HuH-7.5 (cell line): ENCODE measurements around the gene SMIM41.

Experiments
- DNase-seq: peaks from one replicate; pipeline ENCODE4 v3.0.0; 2011; ENCODE audit warnings: low spot score

Gene SMIM41

DNA sequence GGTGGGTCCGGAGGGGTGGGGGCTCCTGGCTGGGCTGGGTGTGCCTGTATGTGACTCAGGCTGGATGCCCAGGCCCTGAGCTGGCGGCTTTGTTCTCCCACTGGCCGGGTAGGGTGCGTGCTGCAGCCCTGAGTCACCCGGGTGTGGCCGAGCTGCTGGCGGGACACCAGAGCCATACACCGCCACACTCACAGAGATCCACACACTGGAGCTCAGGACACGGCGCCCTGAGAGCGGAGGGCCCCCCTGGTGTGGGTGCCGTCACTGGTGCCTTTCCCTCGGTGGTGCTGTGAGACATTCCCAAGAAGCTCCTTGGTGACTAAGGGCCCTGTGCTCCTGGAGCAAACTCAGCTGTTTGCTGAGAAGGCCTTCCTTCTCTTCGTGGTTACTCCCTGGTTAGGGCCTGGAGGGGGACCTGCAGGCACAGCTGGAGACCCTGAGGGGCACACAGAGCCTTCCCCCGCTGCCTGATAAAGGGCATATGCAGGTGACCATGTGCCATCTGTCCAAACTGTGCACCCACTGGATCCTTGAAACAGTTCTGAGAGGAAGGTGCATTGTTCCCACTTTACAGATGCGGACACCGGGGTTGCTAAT, 68.0 kb downstream of the SMIM41 start:
- DNase-seq: peak; percentile 77

DNA sequence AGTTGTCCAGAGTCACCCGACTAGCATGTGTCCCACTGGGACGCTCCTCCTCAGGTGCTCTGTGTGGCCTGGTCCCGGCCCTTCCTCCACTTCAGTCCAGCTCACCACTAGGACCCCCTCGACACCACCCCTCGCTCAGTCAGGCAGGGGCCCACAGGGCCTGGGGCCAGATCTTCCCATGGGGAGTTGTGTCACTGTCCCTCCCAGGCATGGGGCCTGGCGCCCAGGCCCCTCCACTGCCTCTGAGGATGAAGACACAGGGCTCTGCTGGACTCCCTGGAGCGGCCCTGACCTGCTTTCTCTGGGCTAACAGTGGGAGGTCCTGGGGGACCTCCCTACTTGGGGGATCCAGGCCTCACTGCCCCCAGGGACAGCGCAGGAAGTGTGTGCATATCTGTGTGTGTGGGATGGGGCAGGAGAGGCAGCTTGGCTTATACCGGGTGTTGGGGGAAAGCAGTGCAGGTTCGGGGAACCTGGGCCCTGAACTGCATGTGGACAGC, 68.5 kb downstream of the SMIM41 start:
- DNase-seq: no peak

DNA sequence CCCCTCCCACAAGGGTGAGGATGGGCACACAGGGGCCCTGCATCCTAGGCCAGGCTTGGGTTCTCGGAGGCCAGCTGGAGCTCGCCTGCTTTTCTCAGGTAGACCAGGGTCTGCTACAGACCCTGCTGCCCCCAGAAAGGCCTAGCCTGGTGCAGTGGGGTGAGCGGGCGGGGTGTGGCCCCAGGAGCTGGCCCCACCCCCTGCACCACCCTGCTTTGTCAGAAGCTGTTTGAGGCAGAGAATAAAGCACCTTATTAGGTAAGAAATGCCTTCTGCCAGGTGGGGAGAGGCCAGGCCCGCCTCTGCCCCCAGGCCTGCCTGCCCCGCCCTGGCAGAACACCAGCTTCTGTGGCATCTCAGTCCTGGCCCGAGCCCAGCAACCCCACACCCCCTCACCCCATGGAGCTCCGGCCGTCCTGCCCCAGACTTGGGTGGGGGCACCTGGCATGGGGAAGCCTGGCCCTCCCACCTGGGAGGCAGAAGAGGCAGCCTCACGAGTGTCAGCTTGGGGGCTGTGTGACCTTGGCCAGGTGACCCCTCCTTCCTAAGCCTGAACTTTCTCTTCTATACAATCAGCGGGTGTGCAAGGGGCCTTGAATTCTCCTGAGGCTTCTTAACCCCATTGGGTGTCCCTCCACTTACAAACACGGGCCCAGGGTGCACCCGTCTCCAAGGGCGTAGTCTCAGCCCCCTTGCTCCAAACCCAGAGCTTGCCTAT, 69.1 kb downstream of the SMIM41 start:
- DNase-seq: no peak

DNA sequence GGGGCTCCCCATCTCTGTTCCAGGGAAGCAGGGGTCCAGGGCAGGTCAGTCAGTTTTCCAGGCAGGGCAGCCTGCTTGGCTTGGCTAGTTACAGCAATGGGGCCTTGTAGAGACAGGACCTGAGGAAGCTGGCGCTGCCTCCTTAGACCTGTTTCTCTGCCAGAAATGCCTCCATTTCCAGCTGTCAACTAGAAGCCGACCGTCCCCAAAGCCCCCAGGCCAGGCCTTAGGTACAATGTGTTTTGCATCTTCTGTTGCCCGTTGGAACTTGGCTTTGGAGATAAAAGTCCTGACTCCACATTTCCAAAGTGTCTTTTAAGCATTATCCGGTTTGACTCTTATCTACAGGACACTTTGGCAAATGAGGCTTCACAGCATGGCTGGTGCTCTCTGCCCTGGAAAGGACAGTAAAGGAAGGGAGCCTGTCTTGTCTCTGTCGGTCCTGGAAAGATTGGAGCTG, 69.7 kb downstream of the SMIM41 start:
- DNase-seq: no peak

DNA sequence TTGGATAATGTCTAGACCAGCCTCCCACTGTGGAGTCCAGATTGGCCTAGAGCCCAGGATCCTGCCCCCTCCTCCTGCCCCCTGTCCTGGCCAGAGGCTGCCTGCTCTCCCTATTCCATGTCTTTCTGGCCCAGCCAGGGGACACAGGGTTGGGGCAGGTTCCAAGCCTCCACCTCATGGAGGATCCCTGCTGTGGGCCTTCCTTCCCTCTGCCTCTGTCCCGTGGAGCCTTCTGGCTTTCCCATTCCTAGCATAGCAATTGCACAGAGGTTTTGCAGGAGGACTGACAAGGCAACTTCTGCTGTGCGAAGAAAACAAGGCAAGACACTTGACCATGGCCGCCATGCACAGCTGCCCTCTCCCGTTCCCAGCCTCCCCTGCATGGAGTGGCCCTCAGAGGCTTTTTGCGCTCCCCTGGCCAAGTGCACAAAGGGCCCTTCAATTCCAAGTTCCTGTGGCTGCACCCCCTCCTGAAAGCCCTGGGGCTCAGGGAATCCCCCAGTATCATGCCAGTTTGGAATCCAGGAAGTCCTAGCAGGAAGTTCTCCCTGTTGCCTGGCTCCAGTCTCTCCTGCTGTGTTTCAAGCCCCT, 70.2 kb downstream of the SMIM41 start:
- DNase-seq: no peak

DNA sequence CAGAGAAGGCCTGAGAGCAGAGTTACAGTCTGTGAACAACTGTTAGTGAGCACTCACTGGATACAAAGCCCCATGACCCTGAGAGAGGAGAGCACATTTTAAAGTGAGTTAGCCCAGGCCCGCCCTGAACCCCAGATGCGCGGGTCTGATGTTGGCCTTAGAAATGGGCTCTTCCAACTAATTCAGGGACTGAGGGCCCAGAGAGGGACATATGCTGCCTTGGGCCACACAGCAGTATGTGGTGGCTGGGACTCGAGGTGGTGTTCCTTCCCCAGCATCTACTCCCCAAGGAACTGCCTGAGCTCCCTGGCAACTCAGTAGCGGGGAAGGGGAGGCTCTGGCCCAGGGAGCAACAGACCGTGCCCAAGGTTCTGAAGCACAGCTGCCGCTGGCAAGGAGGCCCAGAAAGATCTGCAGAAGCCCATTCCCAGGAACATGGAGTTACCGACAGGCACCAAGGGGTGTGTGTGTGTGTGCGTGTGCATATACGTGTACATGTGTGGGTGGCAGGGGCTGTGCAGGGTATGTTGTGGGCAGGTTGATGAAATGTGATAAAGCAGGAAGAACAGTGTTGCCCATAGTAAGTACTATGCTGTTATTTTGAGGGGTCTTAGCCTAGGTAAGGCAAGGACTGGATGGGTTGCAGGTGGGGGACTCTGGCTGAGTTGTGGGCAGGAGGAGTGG, 71.8 kb downstream of the SMIM41 start:
- no peak for DNase-seq

DNA sequence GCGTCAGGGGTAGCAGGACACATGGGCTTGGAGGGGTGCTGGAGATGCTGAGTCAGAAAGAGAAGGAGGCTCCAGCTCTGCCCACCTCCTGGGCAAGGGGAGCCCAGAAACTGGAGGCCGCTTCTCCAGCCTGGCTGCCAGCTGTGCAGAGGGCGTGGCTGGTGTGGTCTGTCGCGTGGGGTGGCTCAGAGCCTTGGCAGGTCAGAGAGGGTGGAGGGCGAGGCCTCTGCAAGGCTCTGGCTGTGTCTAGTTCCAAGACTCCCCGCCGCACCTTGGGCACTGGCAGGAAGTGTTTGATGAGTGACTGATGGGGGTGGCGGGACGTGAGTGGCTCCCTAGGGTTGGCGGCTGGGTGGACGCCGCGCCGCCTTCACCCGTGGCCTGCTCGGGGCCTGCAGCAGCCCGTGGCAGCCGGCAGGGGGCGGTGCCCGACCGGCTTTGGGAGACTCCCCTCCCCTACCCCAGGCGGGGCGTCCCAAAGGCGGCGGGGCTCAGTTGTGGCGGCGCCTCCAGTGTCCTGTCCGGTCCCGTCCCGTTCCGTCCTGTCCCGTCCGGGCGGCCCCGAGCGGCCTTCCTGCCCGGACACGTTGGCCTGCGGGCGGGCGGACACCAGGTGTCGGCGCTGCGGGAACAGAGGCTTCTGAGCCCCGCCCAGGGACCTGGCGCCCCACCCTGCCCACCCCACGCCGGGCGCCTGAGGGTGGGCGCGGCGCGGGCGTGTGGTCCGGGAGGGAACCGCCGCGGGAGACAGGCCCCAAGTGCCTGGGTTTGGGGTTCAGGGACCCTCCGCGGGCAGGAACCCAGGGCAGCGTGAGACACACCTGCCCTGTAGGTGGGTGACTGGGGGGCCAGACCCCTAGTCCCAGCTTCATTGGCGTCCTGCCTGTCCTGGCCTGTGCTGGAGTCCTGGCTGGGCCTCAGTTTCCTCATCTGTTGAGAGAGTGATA, 72.6 kb downstream of the SMIM41 start:
- peak; percentile 90 for DNase-seq

DNA sequence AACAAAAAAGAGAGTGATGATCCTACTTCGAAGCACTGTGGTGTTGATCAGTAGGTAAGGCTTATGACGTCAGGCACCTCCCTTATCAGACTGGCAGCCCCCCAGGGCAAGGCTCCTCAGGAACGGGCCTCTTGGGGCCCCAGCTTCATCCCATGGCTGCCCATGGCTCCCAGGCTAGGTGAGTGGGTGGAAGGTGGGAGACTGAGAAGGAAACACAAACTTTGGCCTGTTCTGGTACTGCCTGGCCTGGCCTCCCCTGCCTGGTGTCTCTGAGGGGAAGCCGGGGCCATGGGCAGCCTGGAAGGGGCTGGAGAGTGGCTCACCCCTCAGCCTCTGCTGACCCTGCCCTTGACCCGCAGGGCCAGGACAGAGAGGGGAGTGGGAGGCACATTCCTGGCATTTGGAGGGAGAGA, 73.4 kb downstream of the SMIM41 start:
- no peak for DNase-seq

DNA sequence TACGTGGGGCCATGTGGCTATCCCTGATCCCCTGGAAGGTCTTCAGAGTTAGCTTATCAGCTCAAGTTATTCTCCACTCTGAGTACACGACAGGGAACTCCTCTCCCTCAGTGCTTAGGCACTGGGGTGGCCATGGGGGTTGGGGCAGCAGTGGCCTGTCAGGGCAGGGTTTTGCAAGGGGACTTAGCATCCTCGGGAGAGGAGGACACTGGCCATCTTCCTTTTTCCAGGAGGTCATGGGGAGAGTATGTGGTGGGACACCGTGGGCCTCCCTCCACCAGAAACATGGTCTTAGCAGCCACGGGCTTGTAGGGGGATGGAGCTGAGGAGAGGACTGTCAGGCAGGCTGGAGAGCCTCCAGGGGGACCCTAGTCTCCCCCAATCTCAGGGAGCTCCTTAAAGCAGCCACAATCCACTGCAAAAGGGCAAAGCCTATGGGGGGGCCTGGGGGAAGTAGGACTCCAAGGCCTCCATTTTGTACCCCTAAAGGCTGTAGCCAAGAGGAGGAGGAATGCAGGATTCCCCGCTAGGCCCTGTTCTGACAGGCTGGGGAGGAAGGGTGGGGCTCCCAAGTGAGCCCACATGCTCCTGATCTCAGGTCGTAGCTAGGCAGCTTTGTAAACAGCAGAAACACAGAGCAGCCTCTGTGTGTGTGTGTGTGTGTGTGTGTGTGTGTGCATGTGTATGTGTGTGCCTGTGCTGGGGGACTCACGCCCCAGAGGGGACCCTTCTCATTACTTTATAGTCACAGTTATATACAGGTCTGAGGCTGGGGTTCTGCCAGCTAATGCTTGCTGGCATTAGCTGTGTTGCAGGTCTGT, 75.8 kb downstream of the SMIM41 start:
- no peak for DNase-seq

DNA sequence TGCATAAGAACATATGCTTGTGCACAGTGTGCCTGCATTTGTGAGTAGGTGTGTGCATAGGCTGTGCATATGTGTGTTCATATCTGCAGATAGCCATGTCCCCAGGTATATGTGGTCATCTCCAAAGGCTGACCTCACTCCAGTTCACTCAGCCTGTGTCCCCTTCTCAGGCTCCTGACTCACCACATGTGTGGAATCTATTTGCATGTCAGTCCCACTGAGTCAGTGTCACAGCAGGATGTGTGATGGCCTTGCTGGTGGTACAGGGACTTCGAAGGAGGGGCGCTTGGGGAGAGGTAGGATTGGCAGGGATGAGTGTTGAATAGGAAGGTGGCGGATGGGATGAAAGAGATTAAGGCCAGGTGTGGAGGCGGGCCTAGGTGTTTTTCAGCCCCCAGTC, 76.8 kb downstream of the SMIM41 start:
- DNase-seq: no peak

DNA sequence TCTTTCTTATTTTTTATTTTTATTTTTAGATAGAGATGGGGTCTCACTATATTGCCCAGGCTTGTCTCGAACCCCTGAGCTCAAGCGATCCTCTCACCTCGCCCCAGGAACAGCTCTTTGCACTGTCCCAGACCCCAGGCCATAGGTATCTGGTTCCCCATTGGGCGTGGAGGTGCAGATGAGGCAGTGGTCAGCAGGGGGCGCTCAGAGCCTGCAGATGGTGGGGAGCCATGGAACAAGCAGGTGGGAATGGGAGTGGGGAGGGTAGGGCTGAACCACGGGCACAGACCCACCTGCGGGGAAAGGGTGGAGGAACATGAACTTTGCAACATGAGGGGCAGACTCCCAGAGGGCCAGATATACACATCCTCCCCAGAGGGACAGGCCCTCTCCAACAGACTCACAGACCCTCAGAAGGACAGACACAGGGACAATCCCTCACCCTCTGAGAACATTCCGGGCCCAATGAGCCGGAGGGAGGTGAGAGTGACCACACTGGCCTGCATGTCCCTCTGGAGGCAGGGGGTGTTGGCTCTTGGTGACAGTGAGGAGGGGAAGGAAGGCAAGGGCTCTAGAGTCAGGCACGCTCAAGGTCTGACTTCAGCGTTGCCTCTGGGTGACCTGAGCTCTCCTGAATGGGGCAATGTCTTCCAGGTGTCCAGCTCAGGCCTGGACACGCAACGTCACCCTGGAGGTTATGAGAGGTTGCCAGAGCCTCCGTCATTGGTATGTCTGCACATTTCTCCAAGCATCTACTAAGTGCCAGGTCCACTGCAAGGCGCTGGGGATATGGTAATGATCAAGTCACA, 77.5 kb downstream of the SMIM41 start:
- peak; percentile 85 for DNase-seq

DNA sequence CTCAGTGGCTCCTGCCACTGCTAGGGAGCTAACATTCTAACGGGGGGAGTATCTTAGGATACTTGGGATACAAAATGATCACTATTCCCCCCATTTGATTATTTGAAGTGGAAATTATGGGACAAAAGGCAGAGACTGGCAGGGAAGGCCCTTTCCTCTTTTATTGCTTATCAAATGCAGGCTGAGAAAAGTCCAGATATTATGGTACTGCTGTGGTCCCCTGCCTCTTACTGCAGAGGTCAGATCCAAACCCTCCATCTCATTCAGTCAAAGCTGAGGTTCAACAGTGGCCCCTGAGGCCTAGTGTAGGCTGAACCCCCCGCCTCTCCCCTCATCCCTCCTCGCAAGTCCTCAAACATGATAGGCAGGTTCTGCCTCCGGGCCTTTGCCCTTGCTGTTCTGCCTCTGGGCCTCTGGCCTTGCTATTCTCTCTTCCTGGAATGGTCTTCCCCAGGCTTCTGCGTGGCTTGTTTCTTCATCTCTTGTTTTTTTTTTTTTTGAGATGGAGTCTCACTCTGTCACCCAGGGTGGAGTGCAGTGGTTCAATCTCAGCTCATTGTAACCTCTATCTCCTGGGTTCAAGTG, 78.2 kb downstream of the SMIM41 start:
- DNase-seq: no peak
